ENCODE results near the gene SLC37A1.

The SLC37A1 gene

DNA sequence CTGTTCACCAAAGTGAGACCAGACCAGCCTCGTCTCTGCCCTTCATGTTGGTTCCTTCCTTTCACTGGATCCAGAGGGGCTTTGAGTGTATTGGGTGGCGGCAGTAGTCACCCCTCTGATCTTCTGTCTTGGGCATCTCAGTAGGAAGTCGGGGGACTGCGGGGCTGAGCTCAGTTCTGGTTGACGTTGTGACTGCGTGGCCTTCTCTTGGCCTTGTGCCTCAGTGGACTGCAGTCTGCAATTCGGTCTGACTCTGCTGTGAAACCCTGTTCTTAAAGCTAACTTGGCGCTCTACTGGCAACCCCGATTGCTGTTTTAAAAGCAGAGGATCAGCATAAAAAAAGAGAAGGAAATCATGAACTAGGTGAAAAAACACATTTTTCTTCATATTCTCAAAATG lies 56.7 kb downstream of the SLC37A1 start:
- no peak overlapping the region for H3K4me2 ChIP-seq (ENCODE audit: low read length)
- no peak overlapping the region for H2BK15ac ChIP-seq (replicated peaks; ENCODE audit: low read depth)
- no peak overlapping the region for H2BK5ac ChIP-seq (ENCODE audit: low read length)
- H4K5ac ChIP-seq (ENCODE audit: low read length), result no peak overlapping the region
- no peak overlapping the region for H3K4ac ChIP-seq (ENCODE audit: low read depth, low read length)
- H4K8ac ChIP-seq (ENCODE audit: low read depth, low read length), result no peak overlapping the region
- WGBS (ENCODE audit: extremely low coverage, insufficient coverage, low lambda C conversion rate), result no CpG with 5 or more reads among the region's 9 CpGs
- H3K36me3 ChIP-seq (ENCODE audit: control insufficient read depth, insufficient read depth, low read length), result no peaks in the 10 kb centered on the region
- no peak overlapping the region for H3K27ac ChIP-seq (ENCODE audit: low read depth, low read length)
- DNase-seq, result no peak
- no peak overlapping the region for H3K9ac ChIP-seq (ENCODE audit: low read length)
- no peak overlapping the region for H3K18ac ChIP-seq (ENCODE audit: low read length)
- no peak overlapping the region for H2AK5ac ChIP-seq (ENCODE audit: low read length)
- H3K27me3 ChIP-seq (ENCODE audit: insufficient read depth, low read length, poor library complexity), result no peaks in the 10 kb centered on the region
- no peak overlapping the region for H2BK120ac ChIP-seq (ENCODE audit: low read depth, low read length)
- H3K56ac ChIP-seq (ENCODE audit: low read length), result no peak overlapping the region
- H3K79me1 ChIP-seq (ENCODE audit: low read length), result no peaks in the 10 kb centered on the region
- no peaks in the 10 kb centered on the region for H3K4me1 ChIP-seq (ENCODE audit: control insufficient read depth, low read depth, low read length)
- no peak overlapping the region for H3K4me3 ChIP-seq (ENCODE audit: low read length)
- no peaks in the 10 kb centered on the region for H3K79me2 ChIP-seq (ENCODE audit: control insufficient read depth, insufficient read depth, low read length)
- no peak overlapping the region for H3K23ac ChIP-seq (ENCODE audit: low read length)

- WGBS (ENCODE audit: extremely low coverage, insufficient coverage, low lambda C conversion rate), result no CpG with 5 or more reads among the region's 20 CpGs
- Histone ChIP-seq H3K36me3 (ENCODE audit: control insufficient read depth, insufficient read depth, low read length) (no peaks in the 10 kb centered on the region), H2BK120ac (ENCODE audit: low read depth, low read length) (no peak overlapping the region), H3K79me1 (ENCODE audit: low read length) (no peaks in the 10 kb centered on the region), H2BK15ac (replicated peaks; ENCODE audit: low read depth) (no peak overlapping the region), H3K56ac (ENCODE audit: low read length) (no peak overlapping the region), H3K27ac (ENCODE audit: low read depth, low read length) (no peak overlapping the region), H4K8ac (ENCODE audit: low read depth, low read length) (no peak overlapping the region), H3K79me2 (ENCODE audit: control insufficient read depth, insufficient read depth, low read length) (no peaks in the 10 kb centered on the region), H3K4me2 (ENCODE audit: low read length) (no peak overlapping the region), H3K18ac (ENCODE audit: low read length) (no peak overlapping the region), H3K4ac (ENCODE audit: low read depth, low read length) (no peak overlapping the region), H4K5ac (ENCODE audit: low read length) (no peak overlapping the region), H3K4me3 (ENCODE audit: low read length) (no peak overlapping the region), H3K4me1 (ENCODE audit: control insufficient read depth, low read depth, low read length) (no peaks in the 10 kb centered on the region), H2AK5ac (ENCODE audit: low read length) (no peak overlapping the region), H2BK5ac (ENCODE audit: low read length) (no peak overlapping the region), H3K23ac (ENCODE audit: low read length) (no peak overlapping the region), H3K9ac (ENCODE audit: low read length) (no peak overlapping the region), H3K27me3 (ENCODE audit: insufficient read depth, low read length, poor library complexity) (no peaks in the 10 kb centered on the region)
- peak; percentile 34 for DNase-seq
Observed at GRCh38 chr21:42570841-42571387, 57.3 kb downstream of the SLC37A1 start.

GRCh38 chr21:42571391-42572150 lies 57.9 kb downstream of the SLC37A1 start:
- Histone ChIP-seq H3K18ac (ENCODE audit: low read length) (no peak overlapping the region), H3K4me2 (ENCODE audit: low read length) (no peak overlapping the region), H4K5ac (ENCODE audit: low read length) (no peak overlapping the region), H3K79me1 (ENCODE audit: low read length) (no peaks in the 10 kb centered on the region), H3K79me2 (ENCODE audit: control insufficient read depth, insufficient read depth, low read length) (no peaks in the 10 kb centered on the region), H4K8ac (ENCODE audit: low read depth, low read length) (no peak overlapping the region), H2BK15ac (replicated peaks; ENCODE audit: low read depth) (no peak overlapping the region), H2AK5ac (ENCODE audit: low read length) (no peak overlapping the region), H2BK5ac (ENCODE audit: low read length) (no peak overlapping the region), H3K27ac (ENCODE audit: low read depth, low read length) (no peak overlapping the region), H3K4me3 (ENCODE audit: low read length) (no peak overlapping the region), H3K27me3 (ENCODE audit: insufficient read depth, low read length, poor library complexity) (no peaks in the 10 kb centered on the region), H3K4me1 (ENCODE audit: control insufficient read depth, low read depth, low read length) (no peaks in the 10 kb centered on the region), H3K4ac (ENCODE audit: low read depth, low read length) (no peak overlapping the region), H3K9ac (ENCODE audit: low read length) (no peak overlapping the region), H2BK120ac (ENCODE audit: low read depth, low read length) (no peak overlapping the region), H3K56ac (ENCODE audit: low read length) (no peak overlapping the region), H3K36me3 (ENCODE audit: control insufficient read depth, insufficient read depth, low read length) (no peaks in the 10 kb centered on the region), H3K23ac (ENCODE audit: low read length) (no peak overlapping the region)
- WGBS (ENCODE audit: extremely low coverage, insufficient coverage, low lambda C conversion rate), result no CpG with 5 or more reads among the region's 20 CpGs
- no peak for DNase-seq

DNA sequence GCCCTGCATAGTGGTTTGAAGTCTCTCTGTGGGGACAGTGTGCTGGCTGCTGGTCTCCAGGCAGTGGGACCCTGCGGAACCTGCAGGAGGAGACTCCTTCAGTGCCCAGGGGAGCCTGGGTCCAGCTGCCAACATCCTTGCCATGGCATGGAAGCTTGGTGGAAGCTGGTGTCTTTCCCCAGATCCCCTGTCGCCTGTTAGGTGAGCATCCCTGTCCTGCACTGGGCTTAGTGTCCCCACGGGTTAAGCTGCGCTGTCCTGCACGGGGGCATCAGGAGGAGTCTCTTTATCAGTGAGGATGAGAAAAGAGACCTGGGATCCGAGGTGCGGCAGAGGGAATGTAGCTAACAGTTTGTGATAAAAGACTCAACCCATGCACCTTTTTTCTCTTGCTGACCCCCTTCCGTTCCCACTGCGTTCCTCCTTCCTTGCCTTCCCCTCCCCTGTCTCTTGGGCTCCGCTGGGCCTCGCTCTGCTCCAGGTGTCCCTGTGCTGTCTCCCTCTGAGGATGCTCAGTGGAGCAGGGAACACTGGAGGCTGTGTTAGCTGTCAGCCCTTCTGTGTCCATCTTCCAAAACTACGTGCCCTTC lies 59.3 kb downstream of the SLC37A1 start:
- Histone ChIP-seq H4K5ac (ENCODE audit: low read length) (no peak overlapping the region), H3K27me3 (ENCODE audit: insufficient read depth, low read length, poor library complexity) (no peaks in the 10 kb centered on the region), H3K9ac (ENCODE audit: low read length) (no peak overlapping the region), H3K36me3 (ENCODE audit: control insufficient read depth, insufficient read depth, low read length) (no peaks in the 10 kb centered on the region), H2AK5ac (ENCODE audit: low read length) (no peak overlapping the region), H3K27ac (ENCODE audit: low read depth, low read length) (no peak overlapping the region), H3K4me2 (ENCODE audit: low read length) (no peak overlapping the region), H2BK15ac (replicated peaks; ENCODE audit: low read depth) (no peak overlapping the region), H3K4ac (ENCODE audit: low read depth, low read length) (no peak overlapping the region), H3K56ac (ENCODE audit: low read length) (no peak overlapping the region), H3K4me3 (ENCODE audit: low read length) (no peak overlapping the region), H3K79me2 (ENCODE audit: control insufficient read depth, insufficient read depth, low read length) (no peaks in the 10 kb centered on the region), H3K4me1 (ENCODE audit: control insufficient read depth, low read depth, low read length) (no peaks in the 10 kb centered on the region), H3K23ac (ENCODE audit: low read length) (no peak overlapping the region), H3K79me1 (ENCODE audit: low read length) (no peaks in the 10 kb centered on the region), H3K18ac (ENCODE audit: low read length) (no peak overlapping the region), H2BK120ac (ENCODE audit: low read depth, low read length) (no peak overlapping the region), H2BK5ac (ENCODE audit: low read length) (no peak overlapping the region), H4K8ac (ENCODE audit: low read depth, low read length) (no peak overlapping the region)
- WGBS (ENCODE audit: extremely low coverage, insufficient coverage, low lambda C conversion rate), result no CpG with 5 or more reads among the region's 12 CpGs
- DNase-seq, result no peak

- no peak overlapping the region for H3K4ac ChIP-seq (ENCODE audit: low read depth, low read length)
- no peak overlapping the region for H4K5ac ChIP-seq (ENCODE audit: low read length)
- no peaks in the 10 kb centered on the region for H3K27me3 ChIP-seq (ENCODE audit: insufficient read depth, low read length, poor library complexity)
- H4K8ac ChIP-seq (ENCODE audit: low read depth, low read length), result no peak overlapping the region
- DNase-seq, result no peak
- no peak overlapping the region for H3K18ac ChIP-seq (ENCODE audit: low read length)
- no CpG with 5 or more reads among the region's 7 CpGs for WGBS (ENCODE audit: extremely low coverage, insufficient coverage, low lambda C conversion rate)
- no peaks in the 10 kb centered on the region for H3K4me1 ChIP-seq (ENCODE audit: control insufficient read depth, low read depth, low read length)
- H3K9ac ChIP-seq (ENCODE audit: low read length), result no peak overlapping the region
- H2BK15ac ChIP-seq (replicated peaks; ENCODE audit: low read depth), result no peak overlapping the region
- H3K4me3 ChIP-seq (ENCODE audit: low read length), result no peak overlapping the region
- no peak overlapping the region for H2BK120ac ChIP-seq (ENCODE audit: low read depth, low read length)
- H3K4me2 ChIP-seq (ENCODE audit: low read length), result no peak overlapping the region
- no peak overlapping the region for H2BK5ac ChIP-seq (ENCODE audit: low read length)
- no peaks in the 10 kb centered on the region for H3K36me3 ChIP-seq (ENCODE audit: control insufficient read depth, insufficient read depth, low read length)
- no peak overlapping the region for H2AK5ac ChIP-seq (ENCODE audit: low read length)
- no peaks in the 10 kb centered on the region for H3K79me1 ChIP-seq (ENCODE audit: low read length)
- no peak overlapping the region for H3K23ac ChIP-seq (ENCODE audit: low read length)
- no peaks in the 10 kb centered on the region for H3K79me2 ChIP-seq (ENCODE audit: control insufficient read depth, insufficient read depth, low read length)
- no peak overlapping the region for H3K27ac ChIP-seq (ENCODE audit: low read depth, low read length)
- no peak overlapping the region for H3K56ac ChIP-seq (ENCODE audit: low read length)
Observed at GRCh38 chr21:42574234-42575027, 60.8 kb downstream of the SLC37A1 start.
